ENCODE results near the gene DPH7. TPM values are rescaled to one million over a fixed set of nuclear protein-coding genes. Genes with fewer than 3 reads are reported as not detected.

DPH7 gene
- total RNA-seq, 1 experiment from 2014 or later, result 35.9 TPM

- intact Hi-C loops (cut with micrococcal nuclease; ENCODE audit: unreplicated experiment), result no loop called here
- DNase-seq (ENCODE audit: low read depth, low spot score), result no peak
- Histone ChIP-seq H3K4me3 (ENCODE audit: low read depth in 2 of 2, low read length in 2 of 2) (no peak overlapping the region), H3K27ac (ENCODE audit: low read length) (no peak overlapping the region), H3K27me3 (ENCODE audit: control insufficient read depth, insufficient read depth, low read length) (no peaks in the 10 kb centered on the region), H3K4me1 (ENCODE audit: control insufficient read depth, insufficient read depth, low read length) (no peaks in the 10 kb centered on the region), H3K36me3 (ENCODE audit: control insufficient read depth, insufficient read depth, low read length) (no peaks in the 10 kb centered on the region), H3K9me3 (ENCODE audit: control insufficient read depth, insufficient read depth, low read depth, low read length) (no peaks in the 10 kb centered on the region)
- ChIA-PET CTCF (no interaction called here), POLR2A (interaction anchor here (0.6 kb wide), 1 partner anchor 266 kb away, joined by 4 read pairs; no protein-coding TSS in a partner anchor)
- no TSS peak for BruUV-seq (replicated peaks)
- in situ Hi-C loops (cut with HindIII; ENCODE audit: low pct_unique_long_range_greater_than_20kb, low sequenced_read_pairs), result no loop called here
- no peak for ATAC-seq
- TF ChIP-seq, protein P1, sequence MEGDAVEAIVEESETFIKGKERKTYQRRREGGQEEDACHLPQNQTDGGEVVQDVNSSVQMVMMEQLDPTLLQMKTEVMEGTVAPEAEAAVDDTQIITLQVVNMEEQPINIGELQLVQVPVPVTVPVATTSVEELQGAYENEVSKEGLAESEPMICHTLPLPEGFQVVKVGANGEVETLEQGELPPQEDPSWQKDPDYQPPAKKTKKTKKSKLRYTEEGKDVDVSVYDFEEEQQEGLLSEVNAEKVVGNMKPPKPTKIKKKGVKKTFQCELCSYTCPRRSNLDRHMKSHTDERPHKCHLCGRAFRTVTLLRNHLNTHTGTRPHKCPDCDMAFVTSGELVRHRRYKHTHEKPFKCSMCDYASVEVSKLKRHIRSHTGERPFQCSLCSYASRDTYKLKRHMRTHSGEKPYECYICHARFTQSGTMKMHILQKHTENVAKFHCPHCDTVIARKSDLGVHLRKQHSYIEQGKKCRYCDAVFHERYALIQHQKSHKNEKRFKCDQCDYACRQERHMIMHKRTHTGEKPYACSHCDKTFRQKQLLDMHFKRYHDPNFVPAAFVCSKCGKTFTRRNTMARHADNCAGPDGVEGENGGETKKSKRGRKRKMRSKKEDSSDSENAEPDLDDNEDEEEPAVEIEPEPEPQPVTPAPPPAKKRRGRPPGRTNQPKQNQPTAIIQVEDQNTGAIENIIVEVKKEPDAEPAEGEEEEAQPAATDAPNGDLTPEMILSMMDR (IDR thresholded peaks at IDR 0.05), result no peak
- TF ChIP-seq TCF7L2 (IDR thresholded peaks at IDR 0.05; ENCODE audit: low read depth, low read length) (no peak), POLR2AphosphoS5 (IDR thresholded peaks at IDR 0.05; ENCODE audit: low read depth, low read length) (no peak), SIN3A (IDR thresholded peaks at IDR 0.05; ENCODE audit: borderline replicate concordance, insufficient read depth, low read depth, low read length) (no peak), REST (IDR thresholded peaks at IDR 0.05; ENCODE audit: insufficient read depth in 1 of 2, low read depth in 2 of 2, low read length in 1 of 2) (no peak)
Measured at GRCh38 chr9:137543237-137543963, 35.3 kb downstream of the DPH7 start.

GRCh38 chr9:137542486-137542885 lies 36.2 kb downstream of the DPH7 start:
- CTCF ChIA-PET, result no interaction called here
- Histone ChIP-seq H3K9me3 (ENCODE audit: control insufficient read depth, insufficient read depth, low read depth, low read length) (no peaks in the 10 kb centered on the region), H3K4me1 (ENCODE audit: control insufficient read depth, insufficient read depth, low read length) (no peaks in the 10 kb centered on the region), H3K4me3 (ENCODE audit: low read depth in 2 of 2, low read length in 2 of 2) (no peak overlapping the region), H3K27me3 (ENCODE audit: control insufficient read depth, insufficient read depth, low read length) (no peaks in the 10 kb centered on the region), H3K27ac (ENCODE audit: low read length) (no peak overlapping the region), H3K36me3 (ENCODE audit: control insufficient read depth, insufficient read depth, low read length) (no peaks in the 10 kb centered on the region)
- ATAC-seq (no peak), DNase-seq (ENCODE audit: low read depth, low spot score) (no peak)
- no TSS peak for BruUV-seq (replicated peaks)
- TF ChIP-seq, protein P1 (IDR thresholded peaks at IDR 0.05), result no peak
- in situ Hi-C loops (cut with HindIII; ENCODE audit: low pct_unique_long_range_greater_than_20kb, low sequenced_read_pairs), result no loop called here
- POLR2A ChIA-PET, result no interaction called here
- intact Hi-C loops (cut with micrococcal nuclease; ENCODE audit: unreplicated experiment), result no loop called here
